ENCODE results near the gene DYNAP. TPM values are rescaled to one million over a fixed set of nuclear protein-coding genes. Genes with fewer than 3 reads are reported as not detected.
A peak's percentile ranks its signal among the peaks of the same experiment; 100 is the strongest.

Gene DYNAP
- not detected in 2 replicates for polyA plus RNA-seq (2011; rRNA removed)
- polyA plus RNA-seq (2012; cell fraction: cytosol; rRNA removed), result not detected in 2 replicates
- not detected in 2 replicates for polyA plus RNA-seq (2012; cell fraction: nucleus; rRNA removed)
- polyA plus RNA-seq (2017; fragmentation: RNase III; extraction: RNeasy Plus Mini Kit Qiagen cat#74134 plus additional on column Dnase treatment), result not detected in 3 replicates
- polyA minus RNA-seq (2011; rRNA and poly(A)+ RNA removed), result not detected in 2 replicates

DNA sequence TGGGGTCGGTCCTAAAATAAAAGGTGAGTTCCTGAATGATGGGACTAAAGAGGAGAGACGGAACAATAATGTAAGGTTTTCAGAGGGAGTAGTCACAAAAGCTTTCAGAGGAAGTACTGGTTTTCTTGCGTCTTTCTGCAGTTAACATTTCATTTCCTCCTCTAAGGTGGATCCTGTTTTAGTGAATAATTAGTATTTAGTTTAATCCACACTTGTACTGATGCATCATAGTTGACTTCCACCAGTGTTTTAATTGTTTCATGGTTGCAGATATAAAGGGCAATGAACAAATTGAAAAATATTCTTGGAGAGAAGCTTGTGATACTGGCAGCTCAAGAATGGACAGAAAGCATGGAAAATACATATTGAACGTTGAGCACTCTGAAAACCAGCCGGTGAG lies at the start of gene DYNAP:
Gene DYNAP, plus strand, starts transcription at position 301 of the 400 bp plus-strand sequence. Its CDS starts 38 bp downstream, at position 339.
- POLR2A ChIA-PET, result no interaction called here
- Histone ChIP-seq H3K9me3 (no peaks in the 10 kb centered on the region), H3K4me3 (no peak within 1 kb of the TSS), H3K27ac (no peak within 1 kb of the TSS), H3K4me2 (no peak within 1 kb of the TSS), H3K4me1 (no peaks in the 10 kb centered on the region)
- TF ChIP-seq ZSCAN20 (CRISPR knock-in tag; IDR thresholded peaks at IDR 0.05) (no peak), POLR2AphosphoS2 (conservative IDR thresholded peaks at IDR 0.05; ENCODE audit: low read length) (no peak), NPAS2 (CRISPR knock-in tag; IDR thresholded peaks at IDR 0.05; ENCODE audit: borderline replicate concordance) (no peak), TP53 (CRISPR knock-in tag; IDR thresholded peaks at IDR 0.05) (no peak)
- WGBS (ENCODE audit: missing lambda C conversion rate), result 36% methylated on average over 5 of the region's 5 CpGs
- ATAC-seq (no peak), DNase-seq (ENCODE audit: low read depth in 1 of 2, low spot score in 1 of 2) (no peak), FAIRE-seq (no peak)
- CTCF ChIA-PET, result no interaction called here

DNA sequence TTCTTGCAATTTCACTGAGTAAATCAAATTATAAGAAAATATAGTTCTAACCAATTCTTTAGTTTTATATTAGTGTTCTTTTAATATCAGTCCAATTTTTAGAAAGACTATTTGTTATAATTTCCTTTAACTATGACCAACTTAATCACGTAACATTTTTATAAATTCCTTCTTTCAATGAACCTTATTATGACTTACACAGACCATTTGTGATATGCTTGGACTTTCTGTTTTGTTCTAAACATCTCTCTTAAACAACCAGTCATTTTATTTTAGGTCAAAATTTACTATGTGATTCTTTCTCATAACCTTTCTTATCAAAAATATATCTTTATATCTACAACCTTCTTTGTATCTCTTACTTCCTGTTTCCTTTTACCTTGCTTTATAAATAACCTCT lies 39.5 kb upstream of the DYNAP start:
- CTCF ChIA-PET, result no interaction called here
- Histone ChIP-seq H3K9me3 (no peaks in the 10 kb centered on the region), H3K4me3 (no peak overlapping the region), H3K4me2 (no peak overlapping the region), H3K4me1 (no peaks in the 10 kb centered on the region), H3K27ac (no peak overlapping the region)
- ATAC-seq (no peak), FAIRE-seq (no peak), DNase-seq (ENCODE audit: low read depth in 1 of 2, low spot score in 1 of 2) (no peak)
- TF ChIP-seq RNF2 (IDR thresholded peaks at IDR 0.05; ENCODE audit: borderline replicate concordance, low read depth) (no peak), BHLHE40 (IDR thresholded peaks at IDR 0.05; ENCODE audit: low read depth, low read length) (no peak), TFCP2L1 (CRISPR knock-in tag; IDR thresholded peaks at IDR 0.05) (no peak), USF2 (IDR thresholded peaks at IDR 0.05) (no peak), ZFP36 (IDR thresholded peaks at IDR 0.05; ENCODE audit: borderline replicate concordance, partially characterized antibody) (peak; percentile 70), REST (IDR thresholded peaks at IDR 0.05) (no peak)
- 61% methylated on average over 1 of the region's 1 CpG for WGBS (ENCODE audit: missing lambda C conversion rate)
- POLR2A ChIA-PET, result no interaction called here

DNA sequence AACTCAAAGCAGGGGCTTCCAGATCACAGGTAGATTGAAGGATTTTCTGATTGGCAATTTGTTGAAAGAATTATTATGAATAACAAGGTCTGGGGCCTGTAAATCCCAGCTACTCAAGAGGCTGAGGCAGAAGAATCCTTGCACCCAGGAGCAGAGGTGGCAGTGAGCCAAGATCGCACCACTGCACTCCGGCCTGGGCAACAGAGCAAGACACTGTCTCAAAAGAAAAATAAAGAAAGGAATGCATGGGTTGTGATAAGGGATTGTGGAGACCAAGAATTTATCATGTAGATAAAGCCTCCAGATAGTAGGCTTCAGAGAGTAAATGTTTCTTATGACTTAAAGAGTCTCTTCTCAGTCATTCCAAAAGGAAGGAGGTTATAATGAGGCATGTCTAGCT lies 35.8 kb upstream of the DYNAP start:
- no peak for ATAC-seq
- Histone ChIP-seq H3K4me3 (no peak overlapping the region), H3K4me1 (no peaks in the 10 kb centered on the region), H3K9me3 (no peaks in the 10 kb centered on the region), H3K27ac (no peak overlapping the region), H3K4me2 (no peak overlapping the region)
- 50% methylated on average over 2 of the region's 2 CpGs for WGBS (ENCODE audit: missing lambda C conversion rate)
- no peak for FAIRE-seq
- TF ChIP-seq ZNF302 (CRISPR knock-in tag; IDR thresholded peaks at IDR 0.05) (no peak), FOXS1 (CRISPR knock-in tag; IDR thresholded peaks at IDR 0.05) (no peak)
- TF ChIP-seq, protein P1, sequence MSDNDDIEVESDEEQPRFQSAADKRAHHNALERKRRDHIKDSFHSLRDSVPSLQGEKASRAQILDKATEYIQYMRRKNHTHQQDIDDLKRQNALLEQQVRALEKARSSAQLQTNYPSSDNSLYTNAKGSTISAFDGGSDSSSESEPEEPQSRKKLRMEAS (IDR thresholded peaks at IDR 0.05), result no peak
- ChIA-PET POLR2A (no interaction called here), CTCF (no interaction called here)
- no peak for DNase-seq (ENCODE audit: low read depth in 1 of 2, low spot score in 1 of 2)

DNA sequence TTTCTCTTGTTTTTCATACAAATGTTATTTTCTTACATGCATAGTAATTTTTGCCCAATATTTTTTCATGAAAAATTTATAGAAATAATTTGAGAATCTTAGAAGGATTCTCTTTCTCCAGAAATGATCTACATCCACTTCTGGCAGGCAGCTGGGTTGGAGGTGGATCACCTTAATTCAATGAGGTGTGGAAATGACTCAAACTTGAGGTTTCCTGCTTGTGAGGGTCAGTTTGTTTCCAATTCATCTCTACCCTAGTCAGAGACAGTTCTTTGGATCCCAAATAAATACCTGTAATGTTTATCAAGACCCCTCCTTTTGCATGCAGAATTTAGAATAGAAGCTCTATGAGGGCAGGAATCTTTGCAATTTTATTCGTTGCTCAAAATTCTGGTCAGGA lies 35.0 kb upstream of the DYNAP start:
- ATAC-seq, result no peak
- Histone ChIP-seq H3K4me1 (no peaks in the 10 kb centered on the region), H3K27ac (no peak overlapping the region), H3K9me3 (no peaks in the 10 kb centered on the region), H3K4me3 (no peak overlapping the region), H3K4me2 (no peak overlapping the region)
- DNase-seq (ENCODE audit: low read depth in 1 of 2, low spot score in 1 of 2), result no peak
- WGBS (ENCODE audit: missing lambda C conversion rate), result 4% methylated on average over 1 of the region's 1 CpG
- CTCF ChIA-PET, result no interaction called here
- POLR2A ChIA-PET, result no interaction called here
- TF ChIP-seq MYC (IDR thresholded peaks at IDR 0.05; ENCODE audit: borderline replicate concordance, low read length) (no peak), NPAS2 (CRISPR knock-in tag; IDR thresholded peaks at IDR 0.05; ENCODE audit: borderline replicate concordance) (no peak)
- TF ChIP-seq, protein P2, sequence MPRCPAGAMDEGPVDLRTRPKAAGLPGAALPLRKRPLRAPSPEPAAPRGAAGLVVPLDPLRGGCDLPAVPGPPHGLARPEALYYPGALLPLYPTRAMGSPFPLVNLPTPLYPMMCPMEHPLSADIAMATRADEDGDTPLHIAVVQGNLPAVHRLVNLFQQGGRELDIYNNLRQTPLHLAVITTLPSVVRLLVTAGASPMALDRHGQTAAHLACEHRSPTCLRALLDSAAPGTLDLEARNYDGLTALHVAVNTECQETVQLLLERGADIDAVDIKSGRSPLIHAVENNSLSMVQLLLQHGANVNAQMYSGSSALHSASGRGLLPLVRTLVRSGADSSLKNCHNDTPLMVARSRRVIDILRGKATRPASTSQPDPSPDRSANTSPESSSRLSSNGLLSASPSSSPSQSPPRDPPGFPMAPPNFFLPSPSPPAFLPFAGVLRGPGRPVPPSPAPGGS (IDR thresholded peaks at IDR 0.05), result no peak
- FAIRE-seq, result no peak

Data from A549 (cell line).